IPS DF 6.9 (cell line): ENCODE measurements around the gene PACC1.

Source experiments
- DNase-seq: peaks from one replicate; pipeline ENCODE4 v3.0.0-alpha.2; 2013; ENCODE audit warnings: low read depth, low spot score
- H3K27ac ChIP-seq: one replicate; pipeline ENCODE4 v1.5.1; 2013; ENCODE audit warnings: low read length, control low read depth
- H3K27me3 ChIP-seq: 2 replicates; pipeline ENCODE4 v1.6.1; 2013; ENCODE audit warnings: mild to moderate bottlenecking, low read length; ENCODE audit not compliant: control insufficient read depth, insufficient read depth
- H3K36me3 ChIP-seq: 2 replicates; pipeline ENCODE4 v1.6.1; 2013; ENCODE audit warnings: low read length; ENCODE audit not compliant: control insufficient read depth, insufficient read depth
- H3K4me1 ChIP-seq: 2 replicates; pipeline ENCODE4 v1.6.1; 2013; ENCODE audit warnings: low read length; ENCODE audit not compliant: control insufficient read depth, insufficient read depth
- H3K4me3 ChIP-seq: 2 replicates; pipeline ENCODE4 v1.5.1; 2013; ENCODE audit warnings: mild to moderate bottlenecking, low read length
- H3K9me3 ChIP-seq: 2 replicates; pipeline ENCODE4 v1.6.1; 2013; ENCODE audit warnings: low read length, inconsistent platforms; ENCODE audit not compliant: control insufficient read depth, insufficient read depth
- WGBS: extraction: QIAGEN DNeasy Blood & Tissue Kit; methylation state at CpG from one replicate; pipeline ENCODE4 v1.1.7; 2013; ENCODE audit warnings: mixed read lengths, missing lambda C conversion rate; ENCODE audit not compliant: insufficient read length, insufficient coverage; 5-methylcytosine and 5-hydroxymethylcytosine counted together

Gene PACC1

GRCh38 chr1:212437179-212437798 is 22.6 kb upstream of the PACC1 start:
- WGBS, result no CpG with 5 or more reads among the region's 4 CpGs
- no peak for DNase-seq

GRCh38 chr1:212434992-212435391 is 20.3 kb upstream of the PACC1 start:
- no CpG with 5 or more reads among the region's 4 CpGs for WGBS
- H3K4me1 ChIP-seq, result peaks cover 3% of the 10 kb centered on the region; the same call in 1 of the 2 replicates
- no peak overlapping the region for H3K27ac ChIP-seq
- no peaks in the 10 kb centered on the region for H3K9me3 ChIP-seq
- no peak overlapping the region for H3K4me3 ChIP-seq
- DNase-seq, result no peak
- H3K36me3 ChIP-seq, result no peaks in the 10 kb centered on the region
- 0 out of 2 replicates have a peak, but pooled peaks cover 1% of the 10 kb centered on the region for H3K27me3 ChIP-seq

More at GRCh38 chr1:212437179-212437798, 22.6 kb upstream of the PACC1 start:
- no peak overlapping the region for H3K4me3 ChIP-seq
- no peaks in the 10 kb centered on the region for H3K9me3 ChIP-seq
- no peaks in the 10 kb centered on the region for H3K36me3 ChIP-seq
- H3K27ac ChIP-seq, result no peak overlapping the region
- 0 out of 2 replicates have a peak, but pooled peaks cover 1% of the 10 kb centered on the region for H3K27me3 ChIP-seq
- H3K4me1 ChIP-seq, result peaks cover 1% of the 10 kb centered on the region; the same call in 1 of the 2 replicates

GRCh38 chr1:212433577-212434462 is 19.1 kb upstream of the PACC1 start:
- no CpG with 5 or more reads among the region's 17 CpGs for WGBS
- peaks cover 3% of the 10 kb centered on the region; the same call in 1 of the 2 replicates for H3K4me1 ChIP-seq
- peak overlapping the region; percentile 66; the same call in 1 of the 2 replicates for H3K4me3 ChIP-seq
- H3K27ac ChIP-seq, result no peak overlapping the region
- 0 out of 2 replicates have a peak, but pooled peaks cover 1% of the 10 kb centered on the region for H3K27me3 ChIP-seq
- no peak for DNase-seq
- H3K9me3 ChIP-seq, result no peaks in the 10 kb centered on the region
- H3K36me3 ChIP-seq, result no peaks in the 10 kb centered on the region

- no peak for DNase-seq
- no peak within 1 kb of the TSS for H3K27ac ChIP-seq
- no peaks in the 10 kb centered on the region for H3K36me3 ChIP-seq
- WGBS, result no CpG with 5 or more reads among the region's 86 CpGs
- H3K27me3 ChIP-seq, result 0 out of 2 replicates have a peak, but pooled peaks cover 1% of the 10 kb centered on the region
- H3K4me1 ChIP-seq, result peaks cover 3% of the 10 kb centered on the region; the same call in 1 of the 2 replicates
- peak within 1 kb of the TSS; percentile 66 for H3K4me3 ChIP-seq
- no peaks in the 10 kb centered on the region for H3K9me3 ChIP-seq
Observed at GRCh38 chr1:212432661-212433576, 18.2 kb upstream of the PACC1 start, which contains the start of gene NENF. Gene NENF, plus strand, starts transcription at chr1:212432920. Its CDS starts 24 bp downstream, at chr1:212432944.

- Histone ChIP-seq H3K36me3 (no peaks in the 10 kb centered on the region), H3K4me3 (peak overlapping the region; percentile 66; the same call in 1 of the 2 replicates), H3K27ac (no peak overlapping the region), H3K9me3 (no peaks in the 10 kb centered on the region), H3K4me1 (peaks cover 3% of the 10 kb centered on the region; the same call in 1 of the 2 replicates), H3K27me3 (0 out of 2 replicates have a peak, but pooled peaks cover 1% of the 10 kb centered on the region)
- DNase-seq, result no peak
- WGBS, result no CpG with 5 or more reads among the region's 5 CpGs
Observed at GRCh38 chr1:212432272-212432660, 17.6 kb upstream of the PACC1 start.

GRCh38 chr1:212431644-212432043 is 17.0 kb upstream of the PACC1 start:
- Histone ChIP-seq H3K36me3 (no peaks in the 10 kb centered on the region), H3K4me3 (no peak overlapping the region), H3K4me1 (peaks cover 3% of the 10 kb centered on the region; the same call in 1 of the 2 replicates), H3K9me3 (no peaks in the 10 kb centered on the region), H3K27ac (no peak overlapping the region), H3K27me3 (0 out of 2 replicates have a peak, but pooled peaks cover 1% of the 10 kb centered on the region)
- DNase-seq, result no peak
- no CpG with 5 or more reads among the region's 9 CpGs for WGBS

GRCh38 chr1:212430955-212431394 is 16.3 kb upstream of the PACC1 start:
- no CpG with 5 or more reads among the region's 3 CpGs for WGBS
- Histone ChIP-seq H3K27me3 (0 out of 2 replicates have a peak, but pooled peaks cover 1% of the 10 kb centered on the region), H3K27ac (no peak overlapping the region), H3K4me3 (no peak overlapping the region), H3K9me3 (no peaks in the 10 kb centered on the region), H3K36me3 (no peaks in the 10 kb centered on the region), H3K4me1 (peaks cover 3% of the 10 kb centered on the region; the same call in 1 of the 2 replicates)
- DNase-seq, result no peak

- Histone ChIP-seq H3K9me3 (no peaks in the 10 kb centered on the region), H3K27ac (no peak overlapping the region), H3K27me3 (0 out of 2 replicates have a peak, but pooled peaks cover 1% of the 10 kb centered on the region), H3K4me3 (no peak overlapping the region), H3K4me1 (peaks cover 3% of the 10 kb centered on the region; the same call in 1 of the 2 replicates), H3K36me3 (no peaks in the 10 kb centered on the region)
- WGBS, result no CpG with 5 or more reads among the region's 2 CpGs
- DNase-seq, result no peak
Observed at GRCh38 chr1:212430416-212430815, 15.7 kb upstream of the PACC1 start.

- no peak for DNase-seq
- no CpG with 5 or more reads among the region's 5 CpGs for WGBS
- Histone ChIP-seq H3K4me1 (peaks cover 1% of the 10 kb centered on the region; the same call in 1 of the 2 replicates), H3K27me3 (0 out of 2 replicates have a peak, but pooled peaks cover 1% of the 10 kb centered on the region), H3K9me3 (no peaks in the 10 kb centered on the region), H3K4me3 (no peak overlapping the region), H3K27ac (no peak overlapping the region), H3K36me3 (no peaks in the 10 kb centered on the region)
Observed at GRCh38 chr1:212428496-212428895, 13.8 kb upstream of the PACC1 start.
